ENCODE results near the gene BOC. TPM values are rescaled to one million over a fixed set of nuclear protein-coding genes. Genes with fewer than 3 reads are reported as not detected.

BOC gene
- total and polyA plus RNA-seq, 2 of the 4 experiments (the other 2 are of a cell fraction): 6.8 to 15.2 TPM

- ATAC-seq (ENCODE audit: low read depth): no peak
- peaks cover 16% of the 10 kb centered on the region for H3K9me1 ChIP-seq (ENCODE audit: insufficient read depth, low read length)
- in situ Hi-C loops (cut with MboI; ENCODE audit: low sequenced_read_pairs) (no loop called here), intact Hi-C loops (cut with micrococcal nuclease) (no loop called here), dilution Hi-C loops (cut with HindIII; ENCODE audit: low sequenced_read_pairs, unreplicated experiment) (no loop called here)
- H2AFZ ChIP-seq (replicated peaks; ENCODE audit: low read length, poor library complexity): no peak overlapping the region
- H4K20me1 ChIP-seq (ENCODE audit: insufficient read depth, low read length): peaks cover 3% of the 10 kb centered on the region; the same call in 1 of the 2 replicates
- no peak for DNase-seq
- H3K27ac ChIP-seq (ENCODE audit: insufficient read depth, low read length): no peak overlapping the region
- H3K4me2 ChIP-seq (ENCODE audit: low read depth, low read length): no peak overlapping the region
- H2BK20ac ChIP-seq (ENCODE audit: low read depth, low read length): no peak overlapping the region
- no peak overlapping the region for H2BK15ac ChIP-seq (ENCODE audit: low read depth, low read length)
- H2AK9ac ChIP-seq (replicated peaks; ENCODE audit: low read depth, low read length, poor library complexity): no peak overlapping the region
- H3K23ac ChIP-seq (ENCODE audit: low read depth, low read length): no peak overlapping the region; the same call in 1 of the 2 replicates
- ChIA-PET CTCF (no interaction called here), POLR2A (ENCODE audit: unreplicated experiment) (no interaction called here)
- BruUV-seq (replicated peaks): no TSS peak
- no peak overlapping the region for H4K8ac ChIP-seq (ENCODE audit: low read depth in 2 of 2, low read length in 2 of 2)
- no peaks in the 10 kb centered on the region for H3K27me3 ChIP-seq (ENCODE audit: control insufficient read depth, insufficient read depth, low read length)
- H2BK5ac ChIP-seq (ENCODE audit: low read depth, low read length, poor library complexity, severe bottlenecking): no peak overlapping the region
- no peak overlapping the region for H3K4me3 ChIP-seq (ENCODE audit: insufficient read depth, low read depth, low read length)
- H3K9ac ChIP-seq (ENCODE audit: low read depth, low read length): no peak overlapping the region
- no peak overlapping the region for H4K5ac ChIP-seq (ENCODE audit: low read depth, low read length)
- no peak overlapping the region for H3K4ac ChIP-seq (ENCODE audit: low read depth, low read length)
- no peak overlapping the region for H4K91ac ChIP-seq (ENCODE audit: insufficient read depth, low read depth, low read length)
- TF ChIP-seq FOS (IDR thresholded peaks at IDR 0.05; ENCODE audit: low read depth, low read length): no peak
- TF ChIP-seq CHD1 (IDR thresholded peaks at IDR 0.05; ENCODE audit: low read depth, low read length): no peak
- no peak for TF ChIP-seq ELK1 (IDR thresholded peaks at IDR 0.05; ENCODE audit: borderline replicate concordance, low read depth, low read length)
- no peak for TF ChIP-seq BHLHE40 (IDR thresholded peaks at IDR 0.05; ENCODE audit: low read depth, low read length)
- TF ChIP-seq MAFK (IDR thresholded peaks at IDR 0.05; ENCODE audit: low read depth, low read length): no peak
- TF ChIP-seq MAZ (IDR thresholded peaks at IDR 0.05; ENCODE audit: borderline replicate concordance, low read depth, low read length): no peak
- no peak for TF ChIP-seq SMC3 (IDR thresholded peaks at IDR 0.05; ENCODE audit: low read depth, low read length)
- TF ChIP-seq RAD21 (IDR thresholded peaks at IDR 0.05; ENCODE audit: low read length): no peak
- TF ChIP-seq CTCF (conservative IDR thresholded peaks at IDR 0.05; ENCODE audit: low read depth, low read length): no peak
- TF ChIP-seq POLR2A (IDR thresholded peaks at IDR 0.05; ENCODE audit: low read depth, low read length): no peak
- TF ChIP-seq RCOR1 (IDR thresholded peaks at IDR 0.05; ENCODE audit: insufficient replicate concordance, low read length): no peak
- H3K18ac ChIP-seq (ENCODE audit: low read depth, low read length): no peak overlapping the region
- no peaks in the 10 kb centered on the region for H3K79me1 ChIP-seq (ENCODE audit: low read depth in 1 of 2, low read length in 2 of 2)
- no peak overlapping the region for H2AK5ac ChIP-seq (ENCODE audit: low read depth, low read length)
- no peaks in the 10 kb centered on the region for H3K9me3 ChIP-seq (ENCODE audit: control insufficient read depth, insufficient read depth, low read length)
- H3K14ac ChIP-seq (replicated peaks; ENCODE audit: low read depth, low read length): 0 out of 2 replicates have a peak overlapping the region, but pooled peaks have one; percentile 2
- no peak overlapping the region for H2BK120ac ChIP-seq (ENCODE audit: low read depth, low read length)
- no peak overlapping the region for H3K56ac ChIP-seq (ENCODE audit: extremely low read depth, insufficient read depth, low read length)
- H3K36me3 ChIP-seq (ENCODE audit: control insufficient read depth, insufficient read depth, low read length): peaks cover 16% of the 10 kb centered on the region
- H3K4me1 ChIP-seq (ENCODE audit: control insufficient read depth, insufficient read depth, low read length): peaks cover 11% of the 10 kb centered on the region; the same call in 1 of the 2 replicates
Measured at GRCh38 chr3:113247068-113247467, 35.7 kb downstream of the BOC start.
